GM18907 (cell line): Measurements from ENCODE around the gene PHC3.
"Not testable (repeated sequence)": the region's sequence is repeated elsewhere in the genome, so short reads cannot be mapped to it uniquely, and the experiment has no call there.

Source experiments
- ATAC-seq: cut with Tn5 transposase; IDR thresholded peaks from one replicate; pipeline ENCODE4 v1.9.1; 2021; ENCODE audit warnings: mild to moderate bottlenecking, moderate library complexity; ENCODE audit not compliant: unreplicated experiment

Gene PHC3

DNA sequence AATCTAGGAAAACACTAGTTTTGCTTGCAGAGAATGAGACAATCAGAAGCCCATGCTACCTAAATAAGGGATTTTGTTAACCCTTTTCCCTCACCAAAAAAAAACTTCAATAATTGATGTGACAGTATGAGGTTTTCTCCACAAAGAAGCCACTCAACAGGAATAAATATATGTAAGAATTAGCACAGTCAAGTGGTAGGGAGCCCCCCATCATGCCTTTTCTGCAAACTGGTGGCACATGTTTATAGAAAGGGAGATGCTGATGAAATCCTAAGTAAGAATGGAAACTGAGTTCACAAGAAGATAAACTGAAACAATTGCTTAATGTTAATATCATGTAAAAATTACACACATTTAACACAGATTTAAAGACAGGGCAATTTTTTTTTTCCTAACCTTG, 51.0 kb downstream of the PHC3 start:
- ATAC-seq: no peak

GRCh38 chr3:170128977-170129431, 52.5 kb downstream of the PHC3 start:
- peak; percentile 66 for ATAC-seq

DNA sequence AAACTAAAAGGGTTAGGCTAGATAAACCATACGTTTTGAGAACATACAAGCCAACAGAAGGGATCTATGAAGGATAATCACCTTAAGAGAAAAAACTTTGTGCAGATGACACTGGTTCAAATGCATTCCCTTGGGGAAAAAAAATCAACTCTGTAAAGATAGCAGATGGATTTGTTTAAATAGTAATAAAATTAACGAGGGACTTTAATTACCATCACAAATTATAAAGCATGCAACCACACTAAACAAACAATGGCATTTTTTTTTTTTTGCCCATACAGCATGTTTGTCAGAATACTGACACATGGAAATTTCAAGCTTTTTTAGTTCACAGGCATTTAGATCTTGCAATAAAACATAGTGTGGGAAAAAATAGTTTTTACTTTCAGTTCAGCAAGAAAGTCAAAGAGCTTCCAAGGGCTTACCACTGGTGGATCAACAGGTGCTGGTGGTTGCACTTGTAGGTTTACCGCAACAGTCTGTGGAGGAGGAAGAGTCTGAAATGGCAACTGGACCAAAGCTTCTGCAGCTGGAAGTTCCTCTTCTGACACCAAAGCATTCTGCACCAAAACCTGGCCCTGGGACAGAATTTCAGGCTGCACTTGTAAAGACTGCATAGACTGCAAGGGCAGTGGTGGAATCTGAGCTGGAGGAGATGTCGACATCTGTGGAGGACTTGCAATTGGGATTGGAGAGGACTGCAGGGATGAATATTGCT, 53.1 kb downstream of the PHC3 start:
- ATAC-seq: peak; percentile 88

DNA sequence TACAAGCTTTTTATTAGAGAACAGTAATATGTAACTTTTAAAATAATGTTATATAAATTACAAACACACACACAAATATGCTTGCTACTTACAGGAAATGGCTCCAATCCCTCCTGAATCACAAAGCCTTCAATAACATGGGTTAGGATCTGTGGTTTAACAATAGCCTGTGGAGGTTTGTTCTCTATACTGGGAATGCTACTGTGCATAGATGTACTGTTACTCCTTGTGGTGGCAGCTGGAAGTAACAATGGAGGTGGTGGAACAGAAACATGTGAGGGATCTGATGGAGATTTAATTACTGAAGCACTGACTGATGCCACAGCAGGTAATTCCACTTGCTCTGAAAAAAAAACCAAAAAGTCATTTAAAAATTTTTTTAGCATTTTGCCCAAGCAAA, 64.4 kb downstream of the PHC3 start:
- no peak for ATAC-seq

DNA sequence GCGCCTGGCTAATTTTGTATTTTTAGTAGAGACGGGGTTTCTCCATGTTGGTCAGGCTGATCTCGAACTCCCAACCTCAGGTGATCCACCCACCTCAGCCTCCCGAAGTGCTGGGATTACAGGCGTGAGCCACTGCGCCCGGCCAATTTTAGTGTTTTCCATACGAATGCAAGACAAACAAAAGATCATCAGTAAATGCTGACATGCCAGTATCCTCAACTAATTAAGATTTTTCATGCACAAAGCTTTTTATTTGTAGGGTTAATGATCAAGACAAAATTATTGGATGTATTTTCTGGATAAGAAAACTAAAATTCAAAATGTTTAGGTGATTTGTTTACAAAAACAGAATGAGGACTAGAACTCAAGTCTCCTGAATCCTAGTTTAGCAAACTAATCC, 67.4 kb downstream of the PHC3 start:
- not testable (repeated sequence) for ATAC-seq

DNA sequence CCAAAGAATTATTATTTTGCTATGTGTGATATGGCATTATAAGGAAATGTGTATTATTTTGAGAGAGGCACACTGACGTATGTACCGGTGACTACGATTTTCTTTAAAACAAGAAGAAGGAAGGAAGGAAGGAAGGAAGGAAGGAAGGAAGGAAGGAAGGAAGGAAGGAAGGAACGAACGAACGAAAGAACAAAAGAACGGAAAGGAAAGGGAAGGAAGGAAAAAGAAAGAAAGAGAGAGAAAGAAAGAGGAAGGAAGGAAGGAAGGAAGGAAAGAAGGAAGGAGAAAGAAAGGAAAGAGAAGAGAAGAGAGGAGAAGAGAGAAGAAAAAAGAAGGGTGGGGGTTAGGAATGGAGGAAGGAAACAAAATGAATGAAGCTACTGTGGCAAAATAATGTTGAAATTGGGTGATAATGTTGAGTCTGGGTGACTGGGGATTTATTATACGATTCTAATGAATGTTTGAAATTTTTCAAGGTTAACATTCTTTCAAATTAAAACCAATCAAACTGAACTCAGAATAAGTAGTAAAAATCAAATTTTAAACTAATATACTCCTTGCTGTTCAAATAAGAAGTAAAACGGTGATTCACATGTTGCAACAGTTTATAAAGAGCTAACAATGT, 70.3 kb downstream of the PHC3 start:
- no peak for ATAC-seq

GRCh38 chr3:170109579-170110293, 71.8 kb downstream of the PHC3 start:
- ATAC-seq: no peak

DNA sequence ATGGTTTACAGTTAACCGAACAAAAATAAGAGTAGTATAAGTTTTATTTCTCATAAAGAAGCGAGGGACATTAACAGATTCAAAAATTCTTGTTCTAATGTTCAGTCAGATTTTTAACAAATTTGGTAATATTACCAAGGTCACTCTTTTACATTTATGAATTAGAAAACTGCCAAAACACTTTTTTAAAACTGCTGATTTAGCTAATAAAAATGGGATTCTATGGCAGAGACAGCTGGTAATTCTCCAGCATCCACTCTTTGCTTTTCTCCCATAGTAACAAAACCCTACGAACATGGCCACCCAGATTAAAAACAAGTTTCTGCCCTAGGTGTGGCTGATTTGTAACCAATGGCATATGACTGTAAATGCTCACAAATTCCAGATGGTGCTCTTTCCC, 72.6 kb downstream of the PHC3 start:
- ATAC-seq: no peak

GRCh38 chr3:170107941-170108340, 73.6 kb downstream of the PHC3 start:
- ATAC-seq: no peak

- no peak for ATAC-seq
Measured at GRCh38 chr3:170102431-170102830, 79.1 kb downstream of the PHC3 start.

GRCh38 chr3:170100944-170101343, 80.6 kb downstream of the PHC3 start:
- ATAC-seq: no peak

- no peak for ATAC-seq
Measured at GRCh38 chr3:170098753-170099152, 82.8 kb downstream of the PHC3 start.

- ATAC-seq: no peak
Measured at GRCh38 chr3:170096342-170096741, 85.2 kb downstream of the PHC3 start.

- ATAC-seq: no peak
Measured at GRCh38 chr3:170095771-170096170, 85.8 kb downstream of the PHC3 start.

DNA sequence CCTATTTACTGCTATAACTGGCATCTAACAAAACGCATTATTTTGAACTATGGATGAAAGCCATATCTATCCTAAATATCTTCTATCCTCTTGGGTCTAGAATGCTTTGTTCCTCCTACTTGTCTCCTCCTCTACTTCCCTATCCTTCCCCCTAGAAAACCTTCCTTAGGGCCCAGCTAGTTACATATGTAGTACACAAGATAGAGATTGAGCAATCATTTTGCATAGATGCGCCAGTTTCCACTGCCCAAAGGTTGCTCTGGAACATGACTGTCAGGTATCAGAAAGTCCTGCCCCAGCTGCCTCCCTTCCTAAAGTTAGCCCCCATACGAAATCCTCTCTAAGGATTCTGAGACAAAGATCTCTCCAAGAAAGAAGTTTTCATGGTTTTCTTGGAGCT, 88.6 kb downstream of the PHC3 start:
- no peak for ATAC-seq

DNA sequence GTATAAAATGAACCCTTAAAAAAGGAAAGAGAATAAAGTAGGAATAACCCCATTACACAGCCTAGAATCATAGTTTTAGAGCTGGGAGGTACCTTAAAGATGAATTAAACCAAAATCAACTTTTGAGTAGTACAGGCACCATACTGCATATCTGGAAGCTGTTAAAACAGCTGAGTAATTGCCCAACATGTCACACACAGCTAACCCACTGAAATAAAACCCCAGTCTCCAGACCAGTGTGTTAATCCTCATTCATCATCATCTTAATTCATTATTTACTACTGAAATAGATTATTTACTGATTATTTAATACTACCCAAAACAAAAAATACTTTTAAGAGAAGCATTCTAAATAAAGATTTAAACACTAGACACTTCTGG, 90.9 kb downstream of the PHC3 start:
- ATAC-seq: peak; percentile 56

- ATAC-seq: no peak
Measured at GRCh38 chr3:170089862-170090600, 91.5 kb downstream of the PHC3 start.

DNA sequence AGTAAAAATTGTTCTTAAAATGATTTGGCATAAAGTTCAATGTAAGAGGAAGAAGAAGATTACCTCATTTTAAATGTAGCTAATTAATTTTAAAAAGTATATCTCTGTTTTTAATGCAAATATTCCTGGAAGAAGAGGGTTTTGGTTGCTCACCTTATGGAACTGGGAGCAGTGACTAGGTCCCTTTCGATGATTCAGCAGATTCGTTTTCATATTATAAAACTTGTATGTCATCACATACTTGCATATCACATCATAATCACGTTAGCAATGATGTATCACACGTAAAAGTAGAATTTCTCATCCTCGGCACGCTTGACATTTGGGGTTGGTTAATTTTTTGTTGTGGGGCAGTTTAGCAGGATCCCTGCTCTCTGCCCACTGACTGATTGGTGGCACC, 96.1 kb downstream of the PHC3 start:
- ATAC-seq: no peak

DNA sequence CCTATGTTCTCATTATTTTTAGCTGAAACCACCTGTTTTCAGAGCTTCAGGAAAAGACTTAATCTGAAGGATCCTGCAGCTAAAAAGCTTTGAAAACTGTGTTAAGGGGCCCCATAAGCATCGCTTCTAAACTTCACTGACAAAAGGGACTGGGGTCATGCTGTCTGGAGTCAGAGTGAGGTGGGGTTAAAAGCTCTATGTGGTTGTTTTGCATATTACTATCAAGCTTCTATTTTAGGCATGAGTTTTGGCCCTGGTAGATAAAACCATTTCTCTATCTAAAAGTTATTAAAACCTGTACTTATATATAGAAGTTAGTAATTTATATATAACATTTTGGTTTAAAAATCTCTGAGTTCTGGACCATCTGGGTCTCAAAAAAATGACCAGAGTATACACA, 98.2 kb downstream of the PHC3 start:
- ATAC-seq: no peak

DNA sequence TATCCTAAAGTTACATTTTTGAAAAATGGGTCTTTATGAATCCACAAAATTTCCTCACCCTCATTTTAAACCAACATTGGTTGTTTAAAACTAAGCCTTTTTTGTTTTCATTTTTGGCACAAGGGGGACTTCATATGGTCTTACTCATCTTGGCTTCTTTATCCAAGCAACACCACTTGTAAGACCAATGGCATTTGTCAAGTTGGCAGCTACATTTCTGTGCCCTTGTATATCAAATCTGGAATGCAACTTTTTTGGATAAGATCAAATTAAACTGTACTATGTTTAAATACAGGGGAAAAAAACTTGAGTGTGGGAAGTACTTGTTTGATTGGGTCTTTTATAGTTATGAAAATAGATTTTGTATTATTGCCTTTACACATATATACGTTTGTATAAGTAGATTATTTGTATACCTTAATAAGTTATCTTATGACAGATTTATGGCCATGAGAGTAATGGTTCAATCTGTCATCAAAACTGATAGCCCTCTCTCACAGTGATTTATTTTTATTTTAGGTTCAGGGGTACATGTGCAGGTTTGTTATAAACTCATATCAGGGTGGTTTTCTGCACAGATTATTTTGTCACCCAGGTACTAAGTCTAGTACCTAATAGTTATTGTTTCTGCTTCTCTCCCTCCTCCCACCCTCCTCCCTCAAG, 100.3 kb downstream of the PHC3 start:
- no peak for ATAC-seq

DNA sequence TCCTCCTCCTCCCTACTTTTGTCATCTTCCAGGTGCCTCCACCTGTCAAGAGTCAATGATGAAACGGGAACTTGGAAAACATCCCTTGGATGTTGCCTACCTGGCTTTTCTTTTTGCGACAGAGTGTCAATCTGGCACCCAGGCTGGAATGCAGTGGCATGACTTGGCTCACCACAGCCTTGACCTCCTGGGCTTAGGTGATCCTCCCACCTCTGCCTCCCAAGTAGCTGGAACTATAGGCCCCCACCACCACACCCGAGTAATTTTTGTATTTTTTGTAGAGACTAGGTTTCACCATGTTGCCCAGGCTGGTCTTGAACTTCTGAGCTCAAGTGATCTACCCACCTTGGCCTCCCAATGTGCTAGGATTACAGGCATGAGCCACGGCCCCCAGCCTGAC, 100.9 kb downstream of the PHC3 start:
- ATAC-seq: no peak
